ENCODE results near the gene PDZD7.

GRCh38 chr10:100999742-101000126 is 31.2 kb downstream of the PDZD7 start, which contains the start of gene LZTS2:
- TF ChIP-seq CTCF (conservative IDR thresholded peaks at IDR 0.05) (no peak), ZFX (IDR thresholded peaks at IDR 0.05) (no peak)
